Measurements from ENCODE around the gene EIF4EBP3.

The EIF4EBP3 gene

GRCh38 chr5:140563596-140563995 lies 16.1 kb downstream of the EIF4EBP3 start:
- TF ChIP-seq CTCF (IDR thresholded peaks at IDR 0.05; ENCODE audit: low read length, missing control alignments) = no peak
- DNase-seq (ENCODE audit: low read depth) = no peak
- H3K4me3 ChIP-seq (replicated peaks; ENCODE audit: low read depth, low read length) = peak overlapping the region; percentile 95

- peak within 1 kb of the TSS; percentile 95 for H3K4me3 ChIP-seq (replicated peaks; ENCODE audit: low read depth, low read length)
- no peak for TF ChIP-seq CTCF (IDR thresholded peaks at IDR 0.05; ENCODE audit: low read length, missing control alignments)
These were observed 16.9 kb downstream of the EIF4EBP3 start, which contains the start of the genes APBB3 and SLC35A4 for GRCh38 chr5:140564196-140565023. Gene APBB3 (minus strand): TSS chr5:140564598. CDS start chr5:140564245, 353 bp downstream. Gene SLC35A4 (plus strand): TSS chr5:140564828. CDS start chr5:140567170, 2,342 bp downstream.

GRCh38 chr5:140565024-140565779 lies 17.7 kb downstream of the EIF4EBP3 start:
- DNase-seq (ENCODE audit: low read depth) = peak; percentile 23
- no peak for TF ChIP-seq CTCF (IDR thresholded peaks at IDR 0.05; ENCODE audit: low read length, missing control alignments)
- H3K4me3 ChIP-seq (replicated peaks; ENCODE audit: low read depth, low read length) = peak overlapping the region; percentile 95

More at GRCh38 chr5:140564196-140565023, 16.9 kb downstream of the EIF4EBP3 start, which contains the start of the genes APBB3 and SLC35A4:
- DNase-seq (ENCODE audit: low read depth) = peak; percentile 99

- peak overlapping the region; percentile 95 for H3K4me3 ChIP-seq (replicated peaks; ENCODE audit: low read depth, low read length)
These were observed 18.3 kb downstream of the EIF4EBP3 start for GRCh38 chr5:140565780-140566095.

GRCh38 chr5:140566665-140567064 lies 19.2 kb downstream of the EIF4EBP3 start:
- DNase-seq (ENCODE audit: low read depth) = no peak
- no peak for TF ChIP-seq CTCF (IDR thresholded peaks at IDR 0.05; ENCODE audit: low read length, missing control alignments)

More at GRCh38 chr5:140565780-140566095, 18.3 kb downstream of the EIF4EBP3 start:
- no peak for TF ChIP-seq CTCF (IDR thresholded peaks at IDR 0.05; ENCODE audit: low read length, missing control alignments)
- DNase-seq (ENCODE audit: low read depth) = peak; percentile 39

GRCh38 chr5:140567136-140567818 lies 19.8 kb downstream of the EIF4EBP3 start:
- H3K4me3 ChIP-seq (replicated peaks; ENCODE audit: low read depth, low read length) = no peak overlapping the region
- TF ChIP-seq CTCF (IDR thresholded peaks at IDR 0.05; ENCODE audit: low read length, missing control alignments) = no peak
- DNase-seq (ENCODE audit: low read depth) = no peak

More at GRCh38 chr5:140566665-140567064, 19.2 kb downstream of the EIF4EBP3 start:
- no peak overlapping the region for H3K4me3 ChIP-seq (replicated peaks; ENCODE audit: low read depth, low read length)

All from fibroblast of pulmonary artery (primary cell).